ENCODE results near the gene SLC25A30.
"Not testable (repeated sequence)": the region's sequence is repeated elsewhere in the genome, so short reads cannot be mapped to it uniquely, and the experiment has no call there.

SLC25A30 gene

GRCh38 chr13:45376651-45377050 lies 41.5 kb downstream of the SLC25A30 start:
- POLR2A ChIA-PET; DNase-seq (ENCODE audit: extremely low spot score): not testable (repeated sequence)
- CTCF ChIA-PET: interaction anchor here (0.9 to 1.0 kb wide), 2 partner anchors 9 to 10 kb away, joined by 3 read pairs; no protein-coding TSS in a partner anchor

GRCh38 chr13:45374917-45375316 lies 43.3 kb downstream of the SLC25A30 start:
- no peak for DNase-seq (ENCODE audit: extremely low spot score)
- CTCF ChIA-PET: no interaction called here
- no peak for TF ChIP-seq CTCF (IDR thresholded peaks at IDR 0.05; ENCODE audit: control extremely low read depth, extremely low read depth, low read depth, missing control alignments)
- POLR2A ChIA-PET: no interaction called here

GRCh38 chr13:45373162-45373547 lies 45.0 kb downstream of the SLC25A30 start:
- CTCF ChIA-PET: interaction anchor here (1.6 to 5.9 kb wide), 2 partner anchors 22 to 89 kb away, joined by 3 to 35 read pairs; no protein-coding TSS in a partner anchor

GRCh38 chr13:45372189-45373161 lies 45.7 kb downstream of the SLC25A30 start:
- no peak for TF ChIP-seq CTCF (IDR thresholded peaks at IDR 0.05; ENCODE audit: control extremely low read depth, extremely low read depth, low read depth, missing control alignments)
- DNase-seq (ENCODE audit: extremely low spot score): no peak
- ChIA-PET POLR2A (interaction anchor here (0.7 kb wide), 1 partner anchor 17 kb away, joined by 7 read pairs; no protein-coding TSS in a partner anchor), CTCF (interaction anchor here (0.8 to 5.9 kb wide), 19 partner anchors 13 to 171 kb away, joined by 3 to 35 read pairs (median 5); partner anchors contain the start of genes COG3 and TPT1)

More at GRCh38 chr13:45373162-45373547, 45.0 kb downstream of the SLC25A30 start:
- POLR2A ChIA-PET: no interaction called here
- DNase-seq (ENCODE audit: extremely low spot score): no peak
- TF ChIP-seq CTCF (IDR thresholded peaks at IDR 0.05; ENCODE audit: control extremely low read depth, extremely low read depth, low read depth, missing control alignments): no peak

- POLR2A ChIA-PET: no interaction called here
- peak; percentile 87 for TF ChIP-seq CTCF (IDR thresholded peaks at IDR 0.05; ENCODE audit: control extremely low read depth, extremely low read depth, low read depth, missing control alignments)
- CTCF ChIA-PET: interaction anchor here (0.7 to 5.9 kb wide), 35 partner anchors 9 to 324 kb away, joined by 3 to 35 read pairs (median 5); partner anchors contain the start of genes COG3 and TPT1
- DNase-seq (ENCODE audit: extremely low spot score): peak; percentile 73
Measured at GRCh38 chr13:45370922-45371406, 47.2 kb downstream of the SLC25A30 start.

DNA sequence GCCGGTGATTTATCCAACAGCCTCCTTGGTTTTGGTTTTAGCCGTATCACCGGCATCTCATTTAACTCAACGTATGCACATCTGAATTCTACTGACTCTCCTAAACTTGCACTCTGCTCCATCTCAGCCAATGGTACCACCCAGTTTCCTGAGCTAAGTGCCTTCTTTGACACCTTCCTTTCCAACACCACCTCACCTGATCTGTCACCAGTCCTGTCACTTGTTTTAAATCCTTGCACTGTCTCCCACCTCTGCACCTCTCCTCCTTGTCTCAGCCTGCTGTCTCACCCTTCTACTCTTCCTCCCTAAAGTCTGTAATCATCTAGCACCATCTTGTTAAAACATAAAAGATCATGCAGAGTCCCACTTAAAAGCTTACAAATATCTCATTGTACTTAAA lies 49.1 kb downstream of the SLC25A30 start:
- DNase-seq (ENCODE audit: extremely low spot score): no peak
- POLR2A ChIA-PET: no interaction called here
- CTCF ChIA-PET: interaction anchor here (1.3 to 5.9 kb wide), 9 partner anchors 17 to 135 kb away, joined by 4 to 35 read pairs (median 11); partner anchors contain the start of genes COG3 and TPT1
- no peak for TF ChIP-seq CTCF (IDR thresholded peaks at IDR 0.05; ENCODE audit: control extremely low read depth, extremely low read depth, low read depth, missing control alignments)

All from GM10248 (cell line).